Neural cell (in vitro differentiated cells): ENCODE results near the gene HINT2. TPM values are rescaled to one million over a fixed set of nuclear protein-coding genes. Genes with fewer than 3 reads are reported as not detected.

ENCODE experiments used
- H2AFZ ChIP-seq: fragments of 200-600, 300-800 bp; sonication (generic), shearing (Covaris generic); 2 replicates; pipeline ENCODE4 v1.6.0; 2014; ENCODE audit warnings: low read depth, mild to moderate bottlenecking, antibody characterized with exemption, low read length, moderate library complexity
- H3F3A ChIP-seq: fragments of 200-600 bp; shearing (Covaris generic); 2 replicates; pipeline ENCODE4 v1.6.1; 2016; ENCODE audit warnings: mild to moderate bottlenecking, moderate library complexity, mixed read lengths, antibody characterized with exemption, low read length; ENCODE audit not compliant: insufficient read depth, poor library complexity, severe bottlenecking
- H3K27ac ChIP-seq: fragments of 200-600, 300-800 bp; sonication (generic), shearing (Covaris generic); 2 replicates; pipeline ENCODE4 v1.5.1; 2014; ENCODE audit warnings: mild to moderate bottlenecking, low read length, moderate library complexity
- H3K27me3 ChIP-seq: fragments of 300-800, 200-600 bp; sonication (generic), shearing (Covaris generic); 2 replicates; pipeline ENCODE4 v1.6.0; 2014; ENCODE audit warnings: mild to moderate bottlenecking, low read depth, low read length, moderate library complexity; ENCODE audit not compliant: insufficient read depth
- H3K36me3 ChIP-seq: fragments of 300-800, 200-600 bp; sonication (generic), shearing (Covaris generic); 2 replicates; pipeline ENCODE4 v1.5.1; 2014; ENCODE audit warnings: mild to moderate bottlenecking, antibody characterized with exemption, low read length, moderate library complexity; ENCODE audit not compliant: insufficient read depth
- H3K4me2 ChIP-seq: fragments of 300-800, 200-600 bp; sonication (generic), shearing (Covaris generic); 2 replicates; pipeline ENCODE4 v1.6.0; 2014; ENCODE audit warnings: mild to moderate bottlenecking, low read length
- H3K4me3 ChIP-seq: fragments of 300-800, 200-600 bp; sonication (generic), shearing (Covaris generic); 2 replicates; pipeline ENCODE4 v1.5.1; 2014; ENCODE audit warnings: mild to moderate bottlenecking, low read length, moderate library complexity
- H3K79me2 ChIP-seq: fragments of 200-600 bp; shearing (Covaris generic); replicated peaks from 2 replicates; pipeline ENCODE4 v1.6.0; 2014; ENCODE audit warnings: mild to moderate bottlenecking, low read length, moderate library complexity; ENCODE audit not compliant: insufficient read depth
- H3K9ac ChIP-seq: fragments of 300-800, 200-600 bp; sonication (generic), shearing (Covaris generic); 2 replicates; pipeline ENCODE4 v1.6.1; 2016; ENCODE audit warnings: mild to moderate bottlenecking, low read length, mixed read lengths
- H3K9me2 ChIP-seq: fragments of 200-600 bp; shearing (Covaris generic); 2 replicates; pipeline ENCODE4 v1.6.1; 2016; ENCODE audit warnings: mild to moderate bottlenecking, low read length, mixed read lengths; ENCODE audit not compliant: insufficient read depth
- H3K9me3 ChIP-seq: fragments of 200-600, 300-800 bp; sonication (generic), shearing (Covaris generic); 2 replicates; pipeline ENCODE4 v1.6.1; 2016; ENCODE audit warnings: mild to moderate bottlenecking, mixed run types, low read length, moderate library complexity, mixed read lengths
- H4K20me1 ChIP-seq: fragments of 200-600 bp; shearing (Covaris generic); 2 replicates; pipeline ENCODE4 v1.6.1; 2016; ENCODE audit warnings: mild to moderate bottlenecking, mixed run types; ENCODE audit not compliant: insufficient read depth
- EP300 ChIP-seq: fragments of 450-650 bp; conservative IDR thresholded peaks from 2 replicates; pipeline ENCODE4 v1.6.1; 2014; ENCODE audit warnings: antibody characterized with exemption, mild to moderate bottlenecking, moderate library complexity; ENCODE audit not compliant: poor library complexity, severe bottlenecking
- EZH2 ChIP-seq: fragments of 200-600, 300-800 bp; shearing (Covaris generic), sonication (generic); IDR thresholded peaks from 2 replicates; pipeline ENCODE4 v1.6.1; 2014; ENCODE audit warnings: antibody characterized with exemption, low read length, borderline replicate concordance, mild to moderate bottlenecking; ENCODE audit not compliant: insufficient read depth, poor library complexity, severe bottlenecking
- MXI1 ChIP-seq: fragments of 450-650 bp; conservative IDR thresholded peaks from 2 replicates; pipeline ENCODE4 v1.6.1; 2014; ENCODE audit warnings: antibody characterized with exemption, mild to moderate bottlenecking; ENCODE audit not compliant: poor library complexity, severe bottlenecking
- POLR2AphosphoS5 ChIP-seq: IDR thresholded peaks from 2 replicates; pipeline ENCODE4 v1.6.1; 2012
- RAD21 ChIP-seq: fragments of 450-650 bp; conservative IDR thresholded peaks from 2 replicates; pipeline ENCODE4 v1.6.1; 2014; ENCODE audit warnings: antibody characterized with exemption, mild to moderate bottlenecking, moderate library complexity
- SMC3 ChIP-seq: fragments of 450-650 bp; conservative IDR thresholded peaks from 2 replicates; pipeline ENCODE4 v1.6.1; 2014; ENCODE audit warnings: antibody characterized with exemption, mild to moderate bottlenecking, moderate library complexity; ENCODE audit not compliant: poor library complexity
- TAF1 ChIP-seq: IDR thresholded peaks from 2 replicates; pipeline ENCODE4 v1.6.1; 2012; ENCODE audit warnings: low read depth
- polyA plus RNA-seq: library from polyadenylated mRNA; depleted of rRNA; stranded (reverse); fragments of >200 nt; gene quantifications from 2 replicates; pipeline ENCODE4 v1.2.3, GENCODE V29; 2014
- TF ChIP-seq, protein P1 (sequence below): IDR thresholded peaks from 2 replicates; pipeline ENCODE4 v1.6.1; 2012; ENCODE audit warnings: borderline replicate concordance
- TF ChIP-seq, protein P2 (sequence below): fragments of 450-650 bp; IDR thresholded peaks from 2 replicates; pipeline ENCODE4 v1.5.1; 2014; ENCODE audit warnings: antibody characterized with exemption, mild to moderate bottlenecking, moderate library complexity; ENCODE audit not compliant: poor library complexity, severe bottlenecking

The HINT2 gene
- polyA plus RNA-seq, 1 donor from 2014 or later = 31.0 TPM

DNA sequence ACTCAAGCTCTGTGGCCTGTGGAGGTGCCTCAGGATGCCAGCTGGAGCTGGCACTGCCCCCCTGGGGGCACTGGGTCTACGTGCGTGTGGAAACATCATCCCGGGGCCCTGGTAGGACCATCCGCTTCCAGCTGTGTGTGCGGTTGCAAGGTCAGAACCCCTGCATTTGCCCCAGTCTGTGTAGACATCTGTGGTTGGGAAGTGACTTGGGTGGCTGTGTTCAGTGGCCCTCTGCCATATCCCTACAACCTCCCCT is 26.7 kb upstream of the HINT2 start:
- Histone ChIP-seq H3K9me2 (no peaks in the 10 kb centered on the region), H3K27me3 (no peaks in the 10 kb centered on the region), H2AFZ (no peak overlapping the region), H3K9ac (no peak overlapping the region), H3F3A (no peaks in the 10 kb centered on the region), H3K36me3 (peaks cover 4% of the 10 kb centered on the region), H3K27ac (no peak overlapping the region), H4K20me1 (no peaks in the 10 kb centered on the region), H3K9me3 (no peaks in the 10 kb centered on the region), H3K4me2 (no peak overlapping the region), H3K4me3 (no peak overlapping the region), H3K79me2 (no peaks in the 10 kb centered on the region)
- TF ChIP-seq RAD21 (no peak), MXI1 (no peak)
- TF ChIP-seq, protein P1, sequence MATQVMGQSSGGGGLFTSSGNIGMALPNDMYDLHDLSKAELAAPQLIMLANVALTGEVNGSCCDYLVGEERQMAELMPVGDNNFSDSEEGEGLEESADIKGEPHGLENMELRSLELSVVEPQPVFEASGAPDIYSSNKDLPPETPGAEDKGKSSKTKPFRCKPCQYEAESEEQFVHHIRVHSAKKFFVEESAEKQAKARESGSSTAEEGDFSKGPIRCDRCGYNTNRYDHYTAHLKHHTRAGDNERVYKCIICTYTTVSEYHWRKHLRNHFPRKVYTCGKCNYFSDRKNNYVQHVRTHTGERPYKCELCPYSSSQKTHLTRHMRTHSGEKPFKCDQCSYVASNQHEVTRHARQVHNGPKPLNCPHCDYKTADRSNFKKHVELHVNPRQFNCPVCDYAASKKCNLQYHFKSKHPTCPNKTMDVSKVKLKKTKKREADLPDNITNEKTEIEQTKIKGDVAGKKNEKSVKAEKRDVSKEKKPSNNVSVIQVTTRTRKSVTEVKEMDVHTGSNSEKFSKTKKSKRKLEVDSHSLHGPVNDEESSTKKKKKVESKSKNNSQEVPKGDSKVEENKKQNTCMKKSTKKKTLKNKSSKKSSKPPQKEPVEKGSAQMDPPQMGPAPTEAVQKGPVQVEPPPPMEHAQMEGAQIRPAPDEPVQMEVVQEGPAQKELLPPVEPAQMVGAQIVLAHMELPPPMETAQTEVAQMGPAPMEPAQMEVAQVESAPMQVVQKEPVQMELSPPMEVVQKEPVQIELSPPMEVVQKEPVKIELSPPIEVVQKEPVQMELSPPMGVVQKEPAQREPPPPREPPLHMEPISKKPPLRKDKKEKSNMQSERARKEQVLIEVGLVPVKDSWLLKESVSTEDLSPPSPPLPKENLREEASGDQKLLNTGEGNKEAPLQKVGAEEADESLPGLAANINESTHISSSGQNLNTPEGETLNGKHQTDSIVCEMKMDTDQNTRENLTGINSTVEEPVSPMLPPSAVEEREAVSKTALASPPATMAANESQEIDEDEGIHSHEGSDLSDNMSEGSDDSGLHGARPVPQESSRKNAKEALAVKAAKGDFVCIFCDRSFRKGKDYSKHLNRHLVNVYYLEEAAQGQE = no peak

DNA sequence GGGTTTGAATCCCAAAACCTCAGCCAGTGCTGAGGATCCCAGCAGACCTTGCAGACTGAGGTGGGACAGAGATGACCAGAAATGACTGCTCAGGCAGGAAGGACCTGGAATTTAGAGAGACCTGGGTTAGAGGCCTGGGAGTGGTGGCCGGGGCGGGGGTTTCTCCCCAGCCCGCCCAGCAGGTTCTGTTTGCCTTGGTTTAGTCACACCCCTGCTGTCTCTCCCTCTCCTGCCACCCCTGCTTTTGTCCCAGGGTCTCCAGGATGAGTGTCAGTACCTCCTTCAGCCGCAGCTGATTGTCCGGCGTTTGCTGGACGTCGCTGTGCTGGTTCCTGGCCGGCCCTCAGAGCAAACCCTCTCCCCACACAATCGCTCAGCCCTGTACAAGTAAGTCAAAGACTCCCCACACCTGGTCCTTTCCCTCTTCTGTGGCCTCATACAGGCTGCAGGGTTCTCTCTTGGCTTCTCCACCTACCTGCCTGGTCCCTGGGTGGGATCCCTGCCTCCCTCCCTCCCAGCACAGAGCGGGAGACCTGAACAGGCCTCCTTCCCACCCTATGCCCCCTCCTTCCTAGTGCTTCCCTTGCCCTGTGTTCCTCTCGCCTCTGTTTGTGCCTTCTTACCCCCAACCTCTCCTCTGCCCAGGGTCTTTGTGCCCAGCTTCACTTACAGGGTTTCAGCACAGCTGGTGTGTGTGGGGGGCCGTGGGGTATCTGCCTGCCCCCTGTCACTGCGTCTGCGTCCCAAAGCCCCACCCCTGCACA is 26.2 kb upstream of the HINT2 start:
- Histone ChIP-seq H3K4me2 (no peak overlapping the region), H3K9me3 (no peaks in the 10 kb centered on the region), H2AFZ (no peak overlapping the region)

More for the DNA sequence above, 26.2 kb upstream of the HINT2 start:
- Histone ChIP-seq H3K27me3 (no peaks in the 10 kb centered on the region), H3K27ac (no peak overlapping the region), H3K36me3 (peaks cover 4% of the 10 kb centered on the region), H3K9me2 (no peaks in the 10 kb centered on the region), H3F3A (no peaks in the 10 kb centered on the region), H3K79me2 (no peaks in the 10 kb centered on the region), H3K4me3 (no peak overlapping the region), H3K9ac (no peak overlapping the region), H4K20me1 (no peaks in the 10 kb centered on the region)
- TF ChIP-seq SMC3 = no peak
- no peak for TF ChIP-seq MXI1
- no peak for TF ChIP-seq EP300
- TF ChIP-seq EZH2 = no peak
- TF ChIP-seq, protein P2, sequence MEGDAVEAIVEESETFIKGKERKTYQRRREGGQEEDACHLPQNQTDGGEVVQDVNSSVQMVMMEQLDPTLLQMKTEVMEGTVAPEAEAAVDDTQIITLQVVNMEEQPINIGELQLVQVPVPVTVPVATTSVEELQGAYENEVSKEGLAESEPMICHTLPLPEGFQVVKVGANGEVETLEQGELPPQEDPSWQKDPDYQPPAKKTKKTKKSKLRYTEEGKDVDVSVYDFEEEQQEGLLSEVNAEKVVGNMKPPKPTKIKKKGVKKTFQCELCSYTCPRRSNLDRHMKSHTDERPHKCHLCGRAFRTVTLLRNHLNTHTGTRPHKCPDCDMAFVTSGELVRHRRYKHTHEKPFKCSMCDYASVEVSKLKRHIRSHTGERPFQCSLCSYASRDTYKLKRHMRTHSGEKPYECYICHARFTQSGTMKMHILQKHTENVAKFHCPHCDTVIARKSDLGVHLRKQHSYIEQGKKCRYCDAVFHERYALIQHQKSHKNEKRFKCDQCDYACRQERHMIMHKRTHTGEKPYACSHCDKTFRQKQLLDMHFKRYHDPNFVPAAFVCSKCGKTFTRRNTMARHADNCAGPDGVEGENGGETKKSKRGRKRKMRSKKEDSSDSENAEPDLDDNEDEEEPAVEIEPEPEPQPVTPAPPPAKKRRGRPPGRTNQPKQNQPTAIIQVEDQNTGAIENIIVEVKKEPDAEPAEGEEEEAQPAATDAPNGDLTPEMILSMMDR = no peak
- TF ChIP-seq, protein P1 = no peak
- no peak for TF ChIP-seq RAD21
- no peak for TF ChIP-seq POLR2AphosphoS5
- no peak for TF ChIP-seq TAF1
